IPS DF 6.9 (cell line): ENCODE measurements around the gene SMIM10L1.
A peak's percentile ranks its signal among the peaks of the same experiment; 100 is the strongest.

Experiments used
- DNase-seq: peaks from one replicate; pipeline ENCODE4 v3.0.0-alpha.2; 2013; ENCODE audit warnings: low read depth, low spot score
- H3K27ac ChIP-seq: one replicate; pipeline ENCODE4 v1.5.1; 2013; ENCODE audit warnings: low read length, control low read depth
- H3K27me3 ChIP-seq: 2 replicates; pipeline ENCODE4 v1.6.1; 2013; ENCODE audit warnings: mild to moderate bottlenecking, low read length; ENCODE audit not compliant: control insufficient read depth, insufficient read depth
- H3K36me3 ChIP-seq: 2 replicates; pipeline ENCODE4 v1.6.1; 2013; ENCODE audit warnings: low read length; ENCODE audit not compliant: control insufficient read depth, insufficient read depth
- H3K4me1 ChIP-seq: 2 replicates; pipeline ENCODE4 v1.6.1; 2013; ENCODE audit warnings: low read length; ENCODE audit not compliant: control insufficient read depth, insufficient read depth
- H3K4me3 ChIP-seq: 2 replicates; pipeline ENCODE4 v1.5.1; 2013; ENCODE audit warnings: mild to moderate bottlenecking, low read length
- H3K9me3 ChIP-seq: 2 replicates; pipeline ENCODE4 v1.6.1; 2013; ENCODE audit warnings: low read length, inconsistent platforms; ENCODE audit not compliant: control insufficient read depth, insufficient read depth
- WGBS: extraction: QIAGEN DNeasy Blood & Tissue Kit; methylation state at CpG from one replicate; pipeline ENCODE4 v1.1.7; 2013; ENCODE audit warnings: mixed read lengths, missing lambda C conversion rate; ENCODE audit not compliant: insufficient read length, insufficient coverage; 5-methylcytosine and 5-hydroxymethylcytosine counted together

The SMIM10L1 gene

GRCh38 chr12:11150832-11151231 is 20.2 kb upstream of the SMIM10L1 start:
- no peak for DNase-seq
- Histone ChIP-seq H3K4me1 (no peaks in the 10 kb centered on the region), H3K27me3 (no peaks in the 10 kb centered on the region), H3K27ac (no peak overlapping the region), H3K4me3 (no peak overlapping the region), H3K36me3 (no peaks in the 10 kb centered on the region; the same call in 1 of the 2 replicates), H3K9me3 (no peaks in the 10 kb centered on the region)
- WGBS, result no CpG with 5 or more reads among the region's 1 CpG

- Histone ChIP-seq H3K27ac (no peak overlapping the region), H3K9me3 (no peaks in the 10 kb centered on the region), H3K4me3 (no peak overlapping the region), H3K36me3 (no peaks in the 10 kb centered on the region; the same call in 1 of the 2 replicates), H3K27me3 (no peaks in the 10 kb centered on the region), H3K4me1 (no peaks in the 10 kb centered on the region)
- DNase-seq, result no peak
- no CpG with 5 or more reads among the region's 2 CpGs for WGBS
These were observed 18.3 kb upstream of the SMIM10L1 start for GRCh38 chr12:11152725-11153124.

- DNase-seq, result no peak
- Histone ChIP-seq H3K27me3 (no peaks in the 10 kb centered on the region), H3K9me3 (no peaks in the 10 kb centered on the region), H3K4me3 (no peak overlapping the region), H3K4me1 (no peaks in the 10 kb centered on the region), H3K27ac (no peak overlapping the region), H3K36me3 (no peaks in the 10 kb centered on the region; the same call in 1 of the 2 replicates)
- WGBS, result no CpG with 5 or more reads among the region's 1 CpG
These were observed 16.5 kb upstream of the SMIM10L1 start for GRCh38 chr12:11154400-11154925.

GRCh38 chr12:11158885-11159444 is 12.0 kb upstream of the SMIM10L1 start:
- no peaks in the 10 kb centered on the region for H3K36me3 ChIP-seq

GRCh38 chr12:11162502-11162901 is 8.5 kb upstream of the SMIM10L1 start:
- Histone ChIP-seq H3K27me3 (no peaks in the 10 kb centered on the region), H3K9me3 (no peaks in the 10 kb centered on the region), H3K27ac (no peak overlapping the region), H3K4me3 (no peak overlapping the region), H3K4me1 (no peaks in the 10 kb centered on the region), H3K36me3 (peaks cover 8% of the 10 kb centered on the region; the same call in 1 of the 2 replicates)
- no peak for DNase-seq
- no CpG with 5 or more reads among the region's 1 CpG for WGBS

More at GRCh38 chr12:11158885-11159444, 12.0 kb upstream of the SMIM10L1 start:
- Histone ChIP-seq H3K27ac (no peak overlapping the region), H3K9me3 (no peaks in the 10 kb centered on the region), H3K4me1 (no peaks in the 10 kb centered on the region), H3K27me3 (no peaks in the 10 kb centered on the region), H3K4me3 (no peak overlapping the region)
- DNase-seq, result no peak
- WGBS, result no CpG with 5 or more reads among the region's 5 CpGs

GRCh38 chr12:11164384-11164783 is 6.6 kb upstream of the SMIM10L1 start:
- Histone ChIP-seq H3K36me3 (peaks cover 8% of the 10 kb centered on the region; the same call in 1 of the 2 replicates), H3K9me3 (no peaks in the 10 kb centered on the region), H3K4me1 (no peaks in the 10 kb centered on the region), H3K27ac (no peak overlapping the region), H3K4me3 (no peak overlapping the region), H3K27me3 (no peaks in the 10 kb centered on the region)
- DNase-seq, result no peak

- no peaks in the 10 kb centered on the region for H3K9me3 ChIP-seq
- H3K36me3 ChIP-seq, result peaks cover 8% of the 10 kb centered on the region; the same call in 1 of the 2 replicates
- no peaks in the 10 kb centered on the region for H3K4me1 ChIP-seq
- no peak overlapping the region for H3K27ac ChIP-seq
- no peaks in the 10 kb centered on the region for H3K27me3 ChIP-seq
- DNase-seq, result no peak
- H3K4me3 ChIP-seq, result no peak overlapping the region
These were observed 4.7 kb upstream of the SMIM10L1 start for GRCh38 chr12:11166300-11166699.

- no peak for DNase-seq
- no peak overlapping the region for H3K27ac ChIP-seq
- H3K27me3 ChIP-seq, result no peaks in the 10 kb centered on the region
- no CpG with 5 or more reads among the region's 4 CpGs for WGBS
- no peaks in the 10 kb centered on the region for H3K9me3 ChIP-seq
- H3K4me3 ChIP-seq, result peak overlapping the region; percentile 66; the same call in 1 of the 2 replicates
- H3K36me3 ChIP-seq, result peaks cover 6% of the 10 kb centered on the region; the same call in 1 of the 2 replicates
- H3K4me1 ChIP-seq, result no peaks in the 10 kb centered on the region
These were observed 217 bp upstream of the SMIM10L1 start for GRCh38 chr12:11170810-11171144.

- Histone ChIP-seq H3K4me3 (peak overlapping the region; percentile 66; the same call in 1 of the 2 replicates), H3K36me3 (no peaks in the 10 kb centered on the region), H3K27ac (no peak overlapping the region), H3K27me3 (no peaks in the 10 kb centered on the region), H3K9me3 (no peaks in the 10 kb centered on the region), H3K4me1 (no peaks in the 10 kb centered on the region)
- WGBS, result 100% methylated on average over 2 of the region's 10 CpGs
- DNase-seq, result no peak
These were observed 1.1 kb downstream of the SMIM10L1 start for GRCh38 chr12:11171969-11172675.

- no peak for DNase-seq
- no peaks in the 10 kb centered on the region for H3K27me3 ChIP-seq
- no peaks in the 10 kb centered on the region for H3K4me1 ChIP-seq
- no peak overlapping the region for H3K27ac ChIP-seq
- no peaks in the 10 kb centered on the region for H3K36me3 ChIP-seq
- no CpG with 5 or more reads among the region's 2 CpGs for WGBS
- H3K9me3 ChIP-seq, result no peaks in the 10 kb centered on the region
- H3K4me3 ChIP-seq, result no peak overlapping the region
These were observed 3.0 kb downstream of the SMIM10L1 start for GRCh38 chr12:11174022-11174421.

GRCh38 chr12:11178250-11178649 is 7.3 kb downstream of the SMIM10L1 start:
- H3K27ac ChIP-seq, result no peak overlapping the region
- H3K4me1 ChIP-seq, result no peaks in the 10 kb centered on the region
- H3K36me3 ChIP-seq, result no peaks in the 10 kb centered on the region
- no peak for DNase-seq
- H3K27me3 ChIP-seq, result no peaks in the 10 kb centered on the region
- no peaks in the 10 kb centered on the region for H3K9me3 ChIP-seq
- WGBS, result no CpG with 5 or more reads among the region's 1 CpG
- H3K4me3 ChIP-seq, result no peak overlapping the region
